Measurements from ENCODE around the gene KREMEN1. TPM values are rescaled to one million over a fixed set of nuclear protein-coding genes. Genes with fewer than 3 reads are reported as not detected.

KREMEN1 gene
- polyA plus RNA-seq, 3 donors = 21.4 to 24.8 (median 23.2) TPM

GRCh38 chr22:29203488-29204454 is 130.9 kb downstream of the KREMEN1 start:
- DNase-seq (ENCODE audit: low read depth in 3 of 3, low spot score in 2 of 3) = no peak

- DNase-seq (ENCODE audit: low read depth in 3 of 3, low spot score in 2 of 3) = no peak
Measured at GRCh38 chr22:29204455-29205183, 131.8 kb downstream of the KREMEN1 start.

GRCh38 chr22:29205252-29205593 is 132.4 kb downstream of the KREMEN1 start:
- DNase-seq (ENCODE audit: low read depth in 3 of 3, low spot score in 2 of 3) = no peak

- DNase-seq (ENCODE audit: low read depth in 3 of 3, low spot score in 2 of 3) = no peak
Measured at GRCh38 chr22:29205594-29206371, 132.9 kb downstream of the KREMEN1 start, which contains the start of gene EMID1. Gene EMID1 (plus strand): TSS chr22:29205896. CDS start chr22:29206039, 143 bp downstream.

GRCh38 chr22:29206372-29207242 is 133.8 kb downstream of the KREMEN1 start:
- DNase-seq (ENCODE audit: low read depth in 3 of 3, low spot score in 2 of 3) = no peak

GRCh38 chr22:29207243-29207550 is 134.4 kb downstream of the KREMEN1 start:
- DNase-seq (ENCODE audit: low read depth in 3 of 3, low spot score in 2 of 3) = no peak

- DNase-seq (ENCODE audit: low read depth in 3 of 3, low spot score in 2 of 3) = no peak
Measured at GRCh38 chr22:29207562-29208501, 135.0 kb downstream of the KREMEN1 start.

- no peak for DNase-seq (ENCODE audit: low read depth in 3 of 3, low spot score in 2 of 3)
Measured at GRCh38 chr22:29208502-29208862, 135.6 kb downstream of the KREMEN1 start.

GRCh38 chr22:29208879-29209623 is 136.2 kb downstream of the KREMEN1 start:
- DNase-seq (ENCODE audit: low read depth in 3 of 3, low spot score in 2 of 3) = no peak

GRCh38 chr22:29209624-29209929 is 136.7 kb downstream of the KREMEN1 start:
- DNase-seq (ENCODE audit: low read depth in 3 of 3, low spot score in 2 of 3) = no peak

- DNase-seq (ENCODE audit: low read depth in 3 of 3, low spot score in 2 of 3) = no peak
Measured at GRCh38 chr22:29211066-29211465, 138.2 kb downstream of the KREMEN1 start.

GRCh38 chr22:29211466-29211865 is 138.6 kb downstream of the KREMEN1 start:
- DNase-seq (ENCODE audit: low read depth in 3 of 3, low spot score in 2 of 3) = no peak

GRCh38 chr22:29212743-29213142 is 139.9 kb downstream of the KREMEN1 start:
- no peak for DNase-seq (ENCODE audit: low read depth in 3 of 3, low spot score in 2 of 3)

GRCh38 chr22:29213493-29213892 is 140.7 kb downstream of the KREMEN1 start:
- no peak for DNase-seq (ENCODE audit: low read depth in 3 of 3, low spot score in 2 of 3)

GRCh38 chr22:29214232-29214631 is 141.4 kb downstream of the KREMEN1 start:
- DNase-seq (ENCODE audit: low read depth in 3 of 3, low spot score in 2 of 3) = no peak

- no peak for DNase-seq (ENCODE audit: low read depth in 3 of 3, low spot score in 2 of 3)
Measured at GRCh38 chr22:29215012-29215860, 142.4 kb downstream of the KREMEN1 start.

GRCh38 chr22:29216011-29216872 is 143.4 kb downstream of the KREMEN1 start:
- DNase-seq (ENCODE audit: low read depth in 3 of 3, low spot score in 2 of 3) = no peak
